Gastrocnemius medialis (tissue), 4 donors: ENCODE results near the gene KDM6A.

ENCODE experiments used
- CTCF ChIP-seq, 5 experiments: fragments of 450-650 bp in 3 of 5; fragments of 200-600 bp in 2 of 5; sonication (generic) in 2 of 5; IDR thresholded peaks in 4 of 5; conservative IDR thresholded peaks in 1 of 5; 1 replicate in 4 of 5; 2 replicates in 1 of 5; pipeline ENCODE4 v1.5.1; 2016 to 2019; ENCODE audit warnings: antibody characterized with exemption in 5 of 5, mild to moderate bottlenecking in 3 of 5, moderate library complexity in 3 of 5
- POLR2A ChIP-seq, 2 donors: fragments of 450-650 bp; IDR thresholded peaks; one replicate each; pipeline ENCODE4 v1.6.1; 2017; ENCODE audit warnings: antibody characterized with exemption in 2 of 2, mild to moderate bottlenecking in 2 of 2, moderate library complexity in 2 of 2

- TF ChIP-seq CTCF (IDR thresholded peaks at IDR 0.05 in 4 of 5, conservative IDR thresholded peaks at IDR 0.05 in 1 of 5) = no peak
- no peak for TF ChIP-seq POLR2A (IDR thresholded peaks at IDR 0.05)
Measured at GRCh38 chrX:45128896-45129454, 256.0 kb downstream of the KDM6A start.
